Globus pallidus (tissue), 1 donor: ENCODE measurements around the gene AQP5.

ENCODE experiments used
- DNase-seq: peaks from one replicate; pipeline ENCODE4 v3.0.0-alpha.2; 2015; ENCODE audit warnings: low spot score

AQP5 gene

GRCh38 chr12:49932533-49933130, 29.0 kb upstream of the AQP5 start:
- DNase-seq, result no peak

- DNase-seq, result no peak
Observed at GRCh38 chr12:49933796-49934195, 27.9 kb upstream of the AQP5 start.

- no peak for DNase-seq
Observed at GRCh38 chr12:49934505-49934904, 27.2 kb upstream of the AQP5 start.

GRCh38 chr12:49936925-49937324, 24.7 kb upstream of the AQP5 start:
- no peak for DNase-seq

GRCh38 chr12:49937639-49938300, 23.9 kb upstream of the AQP5 start:
- DNase-seq, result no peak

- DNase-seq, result no peak
Observed at GRCh38 chr12:49939307-49939706, 22.4 kb upstream of the AQP5 start.

GRCh38 chr12:49939707-49940106, 22.0 kb upstream of the AQP5 start:
- DNase-seq, result no peak

- no peak for DNase-seq
Observed at GRCh38 chr12:49941556-49942511, 19.8 kb upstream of the AQP5 start.

- DNase-seq, result no peak
Observed at GRCh38 chr12:49942512-49942893, 19.2 kb upstream of the AQP5 start.

GRCh38 chr12:49942921-49943624, 18.6 kb upstream of the AQP5 start:
- DNase-seq, result no peak

- DNase-seq, result no peak
Observed at GRCh38 chr12:49943625-49943960, 18.1 kb upstream of the AQP5 start.

GRCh38 chr12:49944046-49944445, 17.6 kb upstream of the AQP5 start:
- no peak for DNase-seq

- no peak for DNase-seq
Observed at GRCh38 chr12:49944718-49945117, 17.0 kb upstream of the AQP5 start.

- peak; percentile 81 for DNase-seq
Observed at GRCh38 chr12:49945394-49946080, 16.1 kb upstream of the AQP5 start.

- DNase-seq, result no peak
Observed at GRCh38 chr12:49946086-49946485, 15.6 kb upstream of the AQP5 start.

- no peak for DNase-seq
Observed at GRCh38 chr12:49946497-49946896, 15.2 kb upstream of the AQP5 start.

- DNase-seq, result no peak
Observed at GRCh38 chr12:49947593-49948226, 14.0 kb upstream of the AQP5 start.

GRCh38 chr12:49948866-49949845, 12.5 kb upstream of the AQP5 start:
- no peak for DNase-seq

- DNase-seq, result no peak
Observed at GRCh38 chr12:49949866-49950265, 11.8 kb upstream of the AQP5 start.
